ENCODE results near the gene LOXL1. TPM values are rescaled to one million over a fixed set of nuclear protein-coding genes. Genes with fewer than 3 reads are reported as not detected.
"Not testable (repeated sequence)": the region's sequence is repeated elsewhere in the genome, so short reads cannot be mapped to it uniquely, and the experiment has no call there.

LOXL1 gene
- total and polyA plus RNA-seq, 4 experiments from 2014 or later = 1.6 to 13.1 (median 4.2) TPM

DNA sequence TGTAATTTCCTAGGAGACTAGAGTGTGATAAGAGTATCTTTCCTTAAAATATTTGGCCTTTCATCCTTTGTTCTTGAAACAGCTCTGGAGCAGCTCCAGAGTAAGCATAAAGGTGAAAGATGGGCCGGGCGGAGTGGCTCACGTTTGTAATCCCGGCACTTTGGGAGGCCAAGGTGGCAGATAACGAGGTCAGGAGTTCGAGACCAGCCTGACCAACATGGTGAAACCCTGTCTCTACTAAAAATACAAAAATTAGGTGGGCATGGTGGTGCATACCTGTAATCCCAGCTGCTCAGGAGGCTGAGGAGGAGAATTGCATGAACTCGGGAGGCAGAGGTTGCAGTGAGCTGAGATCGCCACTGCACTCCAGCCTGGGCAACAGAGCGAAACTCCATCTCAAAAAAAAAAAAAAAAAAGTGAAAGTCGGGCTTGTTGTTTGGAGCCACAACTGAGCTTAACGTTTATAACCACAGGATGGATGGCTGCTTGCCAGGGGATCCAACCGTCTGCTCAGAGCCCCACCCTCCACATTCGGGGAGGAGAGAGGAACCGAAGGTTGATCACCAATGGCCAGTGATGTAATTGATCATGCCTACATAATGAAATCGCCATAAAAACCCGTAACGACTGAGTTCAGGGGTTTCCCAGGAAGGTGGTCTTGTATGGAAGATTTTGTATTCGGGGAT is 49.3 kb downstream of the LOXL1 start:
- intact Hi-C loops (cut with micrococcal nuclease); H3K36me3 ChIP-seq (ENCODE audit: insufficient read depth, low read length); H3K4me3 ChIP-seq (ENCODE audit: low read length in 2 of 2); H3K9me3 Mint-ChIP-seq; H3K27ac ChIP-seq (ENCODE audit: low read depth, low read length); H3K9me3 ChIP-seq (ENCODE audit: control insufficient read depth in 1 of 2, low read length in 2 of 2); H3K27me3 ChIP-seq (ENCODE audit: insufficient read depth, low read length); H3K36me3 Mint-ChIP-seq: not testable (repeated sequence)
- CTCF ChIA-PET (ENCODE audit: partially characterized antibody) = interaction anchor here (0.8 to 8.5 kb wide), 8 partner anchors 7 to 74 kb away, joined by 3 to 57 read pairs (median 4); partner anchors contain the start of gene PML
- H3K4me1 Mint-ChIP-seq = peaks cover 11 to 29% (median 21%) of the 10 kb centered on the region in 4 donors
- peaks cover 16 to 20% of the 10 kb centered on the region in 2 donors for H3K27me3 Mint-ChIP-seq
- H3K4me1 ChIP-seq (ENCODE audit: insufficient read depth, low read length) = peaks cover 22% of the 10 kb centered on the region
- DNase-seq = peak; percentile 43 to 64 (median 54)
- POLR2A ChIA-PET (ENCODE audit: partially characterized antibody) = interaction anchor here (0.6 to 0.7 kb wide), 2 partner anchors 10 to 42 kb away, joined by 3 to 5 read pairs; no protein-coding TSS in a partner anchor
- H3K27ac Mint-ChIP-seq = peak overlapping the region in 2 of 7 donors; percentile 31 to 35
- H3K4me3 Mint-ChIP-seq = peak overlapping the region in 3 of 8 donors; percentile 10 to 56 (median 17)

DNA sequence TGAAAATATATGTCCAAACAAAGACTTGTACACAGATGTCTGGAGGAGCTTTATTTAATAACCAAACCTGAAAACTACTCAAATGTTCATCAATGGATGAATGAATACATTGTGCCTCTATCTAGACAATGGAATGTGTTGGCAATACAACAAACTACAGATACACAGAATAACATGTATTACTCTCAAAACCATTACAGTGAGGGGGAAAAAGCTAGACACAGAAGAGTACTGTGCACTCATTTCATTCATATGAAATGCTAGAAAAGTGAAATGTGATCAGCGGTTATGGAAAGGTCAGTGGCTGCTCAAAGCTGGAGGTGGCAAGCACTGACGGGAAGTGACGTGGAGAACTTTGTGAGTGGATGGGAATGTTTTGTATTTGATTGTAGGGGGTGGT is 52.6 kb downstream of the LOXL1 start:
- Mint-ChIP-seq H3K27me3 (peaks cover 16 to 20% of the 10 kb centered on the region in 2 donors), H3K4me1 (peaks cover 16 to 36% (median 26%) of the 10 kb centered on the region in 4 donors)

DNA sequence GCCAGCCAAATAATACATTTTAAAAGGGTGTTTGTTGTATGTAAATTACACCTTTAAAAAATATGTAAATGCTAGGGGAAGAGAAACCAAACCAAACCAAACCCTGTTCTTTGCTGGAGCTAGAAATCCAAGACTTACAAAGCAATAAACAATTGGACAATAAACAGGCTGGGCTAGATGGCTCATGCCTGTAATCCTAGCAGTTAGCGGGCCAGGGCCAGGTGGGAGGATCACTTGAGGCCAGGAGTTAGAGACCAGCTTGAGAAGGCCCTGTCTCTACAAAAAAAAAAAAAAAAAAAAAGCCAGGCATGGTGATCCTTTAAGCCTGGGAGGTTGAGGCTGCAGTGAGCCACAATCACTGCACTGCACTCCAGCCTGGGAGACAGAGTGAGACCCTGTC is 53.4 kb downstream of the LOXL1 start:
- no peak overlapping the region for H3K4me3 ChIP-seq (ENCODE audit: low read length in 2 of 2)
- Mint-ChIP-seq H3K4me3 (no peak overlapping the region), H3K27ac (no peak overlapping the region), H3K36me3 (peaks cover 2 to 6% of the 10 kb centered on the region in 2 donors), H3K4me1 (peaks cover 14 to 38% (median 24%) of the 10 kb centered on the region in 4 donors), H3K9me3 (no peaks in the 10 kb centered on the region), H3K27me3 (peaks cover 12 to 15% of the 10 kb centered on the region in 2 donors)
- ChIA-PET CTCF (ENCODE audit: partially characterized antibody) (interaction anchor here (1.2 to 1.4 kb wide), 2 partner anchors 10 to 28 kb away, joined by 4 read pairs; no protein-coding TSS in a partner anchor), POLR2A (ENCODE audit: partially characterized antibody) (interaction anchor here (1.3 kb wide), 1 partner anchor 15 kb away, joined by 3 read pairs; the partner anchor contains the start of gene PML)
- H3K9me3 ChIP-seq (ENCODE audit: control insufficient read depth in 1 of 2, low read length in 2 of 2) = no peaks in the 10 kb centered on the region
- H3K4me1 ChIP-seq (ENCODE audit: insufficient read depth, low read length) = peaks cover 28% of the 10 kb centered on the region
- H3K36me3 ChIP-seq (ENCODE audit: insufficient read depth, low read length) = no peaks in the 10 kb centered on the region
- H3K27me3 ChIP-seq (ENCODE audit: insufficient read depth, low read length) = no peaks in the 10 kb centered on the region
- H3K27ac ChIP-seq (ENCODE audit: low read depth, low read length) = no peak overlapping the region
- intact Hi-C loops (cut with micrococcal nuclease) = no loop called here
- no peak for DNase-seq

More for the DNA sequence above, 52.6 kb downstream of the LOXL1 start:
- Histone ChIP-seq H3K9me3 (ENCODE audit: control insufficient read depth in 1 of 2, low read length in 2 of 2) (no peaks in the 10 kb centered on the region), H3K4me1 (ENCODE audit: insufficient read depth, low read length) (peaks cover 28% of the 10 kb centered on the region), H3K4me3 (ENCODE audit: low read length in 2 of 2) (no peak overlapping the region), H3K27ac (ENCODE audit: low read depth, low read length) (no peak overlapping the region), H3K36me3 (ENCODE audit: insufficient read depth, low read length) (no peaks in the 10 kb centered on the region), H3K27me3 (ENCODE audit: insufficient read depth, low read length) (no peaks in the 10 kb centered on the region)
- Mint-ChIP-seq H3K9me3 (no peaks in the 10 kb centered on the region), H3K27ac (peak overlapping the region in 1 of 7 donors; percentile 38), H3K36me3 (no peaks in the 10 kb centered on the region), H3K4me3 (no peak overlapping the region)
- ChIA-PET CTCF (ENCODE audit: partially characterized antibody) (interaction anchor here (1.0 to 1.9 kb wide), 6 partner anchors 9 to 28 kb away, joined by 4 read pairs; partner anchors contain the start of genes PML and STOML1), POLR2A (ENCODE audit: partially characterized antibody) (interaction anchor here (1.3 kb wide), 1 partner anchor 16 kb away, joined by 3 read pairs; the partner anchor contains the start of gene PML)
- intact Hi-C loops (cut with micrococcal nuclease) = no loop called here
- DNase-seq = no peak

DNA sequence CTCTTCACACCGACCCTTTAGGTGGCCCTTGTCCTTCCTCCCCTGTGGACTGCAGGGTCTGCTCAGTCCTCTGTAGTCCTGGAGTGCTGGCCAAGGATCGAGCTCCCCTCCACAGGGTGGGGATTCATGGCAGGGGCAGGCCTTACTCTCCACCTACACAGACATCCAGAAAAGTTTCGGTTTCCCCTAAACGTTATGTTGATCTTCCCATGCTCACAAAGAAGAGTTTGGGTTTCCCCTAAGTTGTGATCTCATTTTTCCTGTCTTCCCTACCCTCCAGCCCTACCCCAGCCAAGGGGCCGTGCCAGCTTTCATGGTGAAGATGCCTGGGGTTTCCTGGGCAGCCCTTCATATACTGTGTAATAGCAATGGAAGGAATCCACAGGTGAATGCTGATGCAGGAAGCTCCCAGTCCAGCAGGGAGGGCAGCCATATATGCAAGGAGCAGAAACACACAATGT is 55.5 kb downstream of the LOXL1 start:
- H3K27ac ChIP-seq (ENCODE audit: low read depth, low read length) = no peak overlapping the region
- Mint-ChIP-seq H3K9me3 (no peaks in the 10 kb centered on the region), H3K4me3 (peak overlapping the region in 6 of 8 donors; percentile 25 to 64 (median 55)), H3K4me1 (peaks cover 7 to 23% (median 12%) of the 10 kb centered on the region in 4 donors), H3K36me3 (peaks cover 9% of the 10 kb centered on the region in 2 donors), H3K27ac (peak overlapping the region in 6 of 7 donors; percentile 4 to 90 (median 72)), H3K27me3 (no peaks in the 10 kb centered on the region)
- no peaks in the 10 kb centered on the region for H3K27me3 ChIP-seq (ENCODE audit: insufficient read depth, low read length)
- H3K4me3 ChIP-seq (ENCODE audit: low read length in 2 of 2) = no peak overlapping the region
- ChIA-PET CTCF (ENCODE audit: partially characterized antibody) (interaction anchor here (1.5 to 2.9 kb wide), 3 partner anchors 9 to 13 kb away, joined by 3 to 22 read pairs (median 6); partner anchors contain the start of genes PML and STOML1), POLR2A (ENCODE audit: partially characterized antibody) (no interaction called here)
- peaks cover 14% of the 10 kb centered on the region for H3K4me1 ChIP-seq (ENCODE audit: insufficient read depth, low read length)
- no peak for DNase-seq
- H3K9me3 ChIP-seq (ENCODE audit: control insufficient read depth in 1 of 2, low read length in 2 of 2) = no peaks in the 10 kb centered on the region
- no peaks in the 10 kb centered on the region for H3K36me3 ChIP-seq (ENCODE audit: insufficient read depth, low read length)
- intact Hi-C loops (cut with micrococcal nuclease) = no loop called here

DNA sequence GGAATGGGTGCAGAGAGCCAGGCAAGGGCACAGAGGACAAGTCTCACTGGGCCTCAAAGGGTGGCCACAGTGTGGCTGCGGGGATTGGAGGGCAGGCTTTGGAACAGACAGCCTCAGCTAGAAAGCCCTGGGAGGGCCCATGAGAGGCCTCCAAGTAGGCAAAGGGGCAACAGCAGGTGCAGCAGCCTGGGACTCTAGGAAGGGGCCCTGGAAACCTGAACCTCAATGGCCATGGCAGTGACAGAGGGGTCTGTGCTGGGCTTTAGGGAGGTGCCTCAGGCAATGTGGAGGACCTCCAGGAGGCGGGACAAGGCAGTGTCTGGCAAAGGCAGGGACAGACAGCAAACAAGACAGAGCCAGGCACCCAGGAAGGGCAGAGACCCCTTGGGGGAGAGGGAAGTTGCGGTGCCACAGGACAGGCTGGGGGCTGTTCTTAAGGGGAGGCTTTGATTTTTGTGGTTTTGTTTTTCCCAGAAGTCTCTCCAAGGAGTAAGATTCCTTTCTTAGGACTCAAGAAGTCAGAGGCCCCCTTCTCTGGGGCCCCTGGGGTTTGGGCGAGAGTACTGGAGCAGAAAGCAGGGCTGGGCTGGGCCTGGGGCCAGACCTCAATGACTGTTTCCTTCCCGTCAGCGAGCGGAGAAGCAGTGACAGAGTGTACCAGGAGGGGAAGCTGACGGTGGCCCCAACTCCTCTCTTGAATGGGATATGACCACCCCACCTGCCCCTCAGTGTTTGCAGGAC is 56.1 kb downstream of the LOXL1 start:
- no peaks in the 10 kb centered on the region for H3K9me3 Mint-ChIP-seq
- no peak for DNase-seq
- H3K4me1 Mint-ChIP-seq = peaks cover 7 to 23% (median 13%) of the 10 kb centered on the region in 4 donors
- no peaks in the 10 kb centered on the region for H3K27me3 Mint-ChIP-seq
- no peaks in the 10 kb centered on the region for H3K36me3 ChIP-seq (ENCODE audit: insufficient read depth, low read length)
- no peak overlapping the region for H3K27ac ChIP-seq (ENCODE audit: low read depth, low read length)
- ChIA-PET POLR2A (ENCODE audit: partially characterized antibody) (no interaction called here), CTCF (ENCODE audit: partially characterized antibody) (interaction anchor here (1.2 to 2.9 kb wide), 4 partner anchors 8 to 12 kb away, joined by 3 to 22 read pairs (median 4); partner anchors contain the start of genes PML and STOML1)
- intact Hi-C loops (cut with micrococcal nuclease) = no loop called here
- no peaks in the 10 kb centered on the region for H3K27me3 ChIP-seq (ENCODE audit: insufficient read depth, low read length)
- peak overlapping the region in 4 of 8 donors; percentile 25 to 64 (median 52) for H3K4me3 Mint-ChIP-seq
- H3K27ac Mint-ChIP-seq = peak overlapping the region in 6 of 7 donors; percentile 2 to 90 (median 68)
- H3K9me3 ChIP-seq (ENCODE audit: control insufficient read depth in 1 of 2, low read length in 2 of 2) = no peaks in the 10 kb centered on the region
- no peak overlapping the region for H3K4me3 ChIP-seq (ENCODE audit: low read length in 2 of 2)
- peaks cover 14% of the 10 kb centered on the region for H3K4me1 ChIP-seq (ENCODE audit: insufficient read depth, low read length)
- peaks cover 13 to 15% of the 10 kb centered on the region in 2 donors for H3K36me3 Mint-ChIP-seq

DNA sequence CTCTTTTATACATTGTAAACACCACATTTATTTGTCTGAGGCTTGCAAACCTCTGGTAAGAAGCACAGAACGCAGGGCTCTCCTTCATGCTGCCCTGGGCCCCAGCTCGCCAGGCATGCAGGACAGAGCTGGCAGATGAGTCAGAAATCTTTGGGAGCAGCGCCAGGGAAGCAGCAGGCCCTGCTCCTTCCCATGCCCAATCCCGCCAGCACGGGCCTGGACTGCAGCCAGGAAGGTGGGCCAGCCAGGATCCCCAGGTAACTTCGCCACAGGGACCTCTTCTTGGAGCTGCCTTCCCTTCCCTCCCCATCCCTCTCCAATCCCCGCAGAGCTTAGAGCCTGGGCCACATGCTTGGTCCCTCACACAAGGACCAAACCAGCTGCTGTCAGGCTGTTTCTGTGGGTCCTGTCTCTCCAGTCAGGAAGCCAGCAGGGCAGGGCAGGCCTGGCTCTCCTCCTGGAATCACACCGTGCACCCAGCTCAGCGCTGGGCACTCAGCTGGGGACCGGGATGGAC is 57.0 kb downstream of the LOXL1 start:
- ChIA-PET CTCF (ENCODE audit: partially characterized antibody) (interaction anchor here (0.9 to 2.9 kb wide), 3 partner anchors 9 to 34 kb away, joined by 3 to 22 read pairs (median 3); no protein-coding TSS in a partner anchor), POLR2A (ENCODE audit: partially characterized antibody) (interaction anchor here (1.1 kb wide), 1 partner anchor 9 kb away, joined by 3 read pairs; the partner anchor contains the start of gene STOML1)
- Mint-ChIP-seq H3K4me1 (peaks cover 7 to 23% (median 14%) of the 10 kb centered on the region in 4 donors), H3K9me3 (no peaks in the 10 kb centered on the region), H3K36me3 (peaks cover 15 to 16% of the 10 kb centered on the region in 2 donors), H3K27ac (no peak overlapping the region), H3K27me3 (no peaks in the 10 kb centered on the region), H3K4me3 (no peak overlapping the region)
- Histone ChIP-seq H3K4me3 (ENCODE audit: low read length in 2 of 2) (no peak overlapping the region), H3K4me1 (ENCODE audit: insufficient read depth, low read length) (peaks cover 14% of the 10 kb centered on the region), H3K27me3 (ENCODE audit: insufficient read depth, low read length) (no peaks in the 10 kb centered on the region), H3K36me3 (ENCODE audit: insufficient read depth, low read length) (no peaks in the 10 kb centered on the region), H3K27ac (ENCODE audit: low read depth, low read length) (no peak overlapping the region), H3K9me3 (ENCODE audit: control insufficient read depth in 1 of 2, low read length in 2 of 2) (no peaks in the 10 kb centered on the region)
- intact Hi-C loops (cut with micrococcal nuclease) = no loop called here
- no peak for DNase-seq

All from CD4-positive, alpha-beta memory T cell (primary cell).